Endothelial cell of umbilical vein (primary cell): ENCODE measurements around the gene EVC2. TPM values are rescaled to one million over a fixed set of nuclear protein-coding genes. Genes with fewer than 3 reads are reported as not detected.

Experiments
- BruUV-seq: library from RNA; stranded (reverse); fragments of 400-500 nt; replicated peaks from 2 replicates; lab custom pipeline; 2021; lab: Mats Ljungman, UMichigan
- CTCF ChIA-PET: fragments of 300-600, 350-600 bp; sonication (Branson Sonifier 250); formaldehyde crosslinking; loops from one replicate; lab custom pipeline; 2021; ENCODE audit warnings: antibody characterized with exemption, inconsistent platforms; lab: Charles Lee
- POLR2A ChIA-PET: fragments of 300-600, 350-600 bp; sonication (Branson Sonifier 250); formaldehyde crosslinking; loops from one replicate; lab custom pipeline; 2021; ENCODE audit warnings: antibody characterized with exemption, inconsistent platforms; lab: Charles Lee
- DNase-seq: peaks from one replicate; pipeline ENCODE4 v3.0.0-alpha.2; 2011; ENCODE audit warnings: low read depth, low spot score
- FAIRE-seq: peaks from 2 replicates; lab custom pipeline; 2011; peaks lifted over from hg19 to GRCh38; lab: Jason Lieb, UNC
- H2AFZ ChIP-seq: 2 replicates; pipeline ENCODE4 v1.6.0; 2012; ENCODE audit warnings: low read depth, low read length, control low read depth, inconsistent platforms
- H3K27ac ChIP-seq: 2 replicates; pipeline ENCODE4 v1.5.1; 2011; ENCODE audit warnings: low read depth, mild to moderate bottlenecking, control low read depth, low read length, moderate library complexity; ENCODE audit not compliant: insufficient read depth
- H3K27me3 ChIP-seq, 2 experiments: 2 replicates each; pipeline versions ENCODE4 v1.6.0 to v1.6.1; 2011; ENCODE audit warnings: low read length in 2 of 2, mixed read lengths in 1 of 2; ENCODE audit not compliant: control insufficient read depth in 2 of 2, insufficient read depth in 2 of 2
- H3K36me3 ChIP-seq, 2 experiments: 2 replicates in 1 of 2; 3 replicates in 1 of 2; pipeline ENCODE4 v1.5.1; 2011; ENCODE audit warnings: low read length in 2 of 2, mild to moderate bottlenecking in 1 of 2, moderate library complexity in 1 of 2; ENCODE audit not compliant: control insufficient read depth in 2 of 2, insufficient read depth in 2 of 2; ENCODE audit errors: extremely low read depth in 1 of 2
- H3K4me1 ChIP-seq: 3 replicates; pipeline ENCODE4 v1.5.1; 2011; ENCODE audit warnings: mild to moderate bottlenecking, low read length; ENCODE audit not compliant: control insufficient read depth, insufficient read depth; ENCODE audit errors: extremely low read depth
- H3K4me2 ChIP-seq: 2 replicates; pipeline ENCODE4 v1.6.1; 2011; ENCODE audit warnings: low read length, control low read depth, mixed read lengths; ENCODE audit not compliant: insufficient read depth
- H3K4me3 ChIP-seq, 3 experiments: fragments of 200-600 bp in 1 of 3; sonication (generic), shearing (Covaris generic) in 1 of 3; replicated peaks in 1 of 3; 2 replicates each; pipeline ENCODE4 v1.5.1; 2011 to 2016; ENCODE audit warnings: control low read depth in 3 of 3, low read length in 3 of 3, mild to moderate bottlenecking in 2 of 3, inconsistent platforms in 1 of 3, low read depth in 1 of 3, moderate library complexity in 1 of 3; ENCODE audit not compliant: insufficient read depth in 1 of 3
- H3K79me2 ChIP-seq: 2 replicates; pipeline ENCODE4 v1.6.0; 2012; ENCODE audit warnings: low read length, inconsistent platforms; ENCODE audit not compliant: control insufficient read depth, insufficient read depth
- H3K9ac ChIP-seq: replicated peaks from 2 replicates; pipeline ENCODE3; 2011; ENCODE audit warnings: low read length, control low read depth; ENCODE audit not compliant: insufficient read depth; ENCODE audit errors: extremely low read depth
- H3K9me1 ChIP-seq: replicated peaks from 3 replicates; pipeline ENCODE4 v1.6.0; 2011; ENCODE audit warnings: mild to moderate bottlenecking, low read length; ENCODE audit not compliant: control insufficient read depth, insufficient read depth; ENCODE audit errors: extremely low read depth
- H3K9me3 ChIP-seq: replicated peaks from 2 replicates; pipeline ENCODE4 v1.5.1; 2012; ENCODE audit warnings: low read length, inconsistent platforms; ENCODE audit not compliant: control insufficient read depth, insufficient read depth
- H4K20me1 ChIP-seq: replicated peaks from 2 replicates; pipeline ENCODE3; 2011; ENCODE audit warnings: mild to moderate bottlenecking, low read length; ENCODE audit not compliant: control insufficient read depth, insufficient read depth; ENCODE audit errors: extremely low read depth
- CTCF ChIP-seq, 2 donors: IDR thresholded peaks; 1 replicate in 1 of 2; 2 replicates in 1 of 2; pipeline ENCODE4 v1.5.1; 2011; ENCODE audit warnings: low read length in 2 of 2, mild to moderate bottlenecking in 2 of 2, moderate library complexity in 2 of 2, control low read depth in 1 of 2, inconsistent platforms in 1 of 2, low read depth in 1 of 2; ENCODE audit not compliant: insufficient read depth in 1 of 2; ENCODE audit errors: extremely low read depth in 1 of 2
- EZH2 ChIP-seq: IDR thresholded peaks from 2 replicates; pipeline ENCODE4 v1.6.1; 2012; ENCODE audit warnings: borderline replicate concordance, low read depth, mild to moderate bottlenecking, moderate library complexity, low read length, inconsistent platforms; ENCODE audit not compliant: severe bottlenecking
- FOS ChIP-seq: IDR thresholded peaks from 2 replicates; pipeline ENCODE4 v1.6.1; 2011; ENCODE audit warnings: mild to moderate bottlenecking, low read length, moderate library complexity, borderline replicate concordance; ENCODE audit not compliant: insufficient read depth
- GATA2 ChIP-seq: IDR thresholded peaks from 2 replicates; pipeline ENCODE4 v1.7.0; 2011; ENCODE audit warnings: low read depth, mild to moderate bottlenecking, moderate library complexity, mixed read lengths, low read length; ENCODE audit not compliant: insufficient read length, insufficient read depth
- JUN ChIP-seq: IDR thresholded peaks from 2 replicates; pipeline ENCODE4 v1.6.1; 2011; ENCODE audit warnings: borderline replicate concordance, low read depth; ENCODE audit not compliant: insufficient read length, insufficient read depth
- MYC ChIP-seq: IDR thresholded peaks from one replicate; pipeline ENCODE4 v1.6.1; 2011; ENCODE audit warnings: mild to moderate bottlenecking, low read depth, low read length
- POLR2A ChIP-seq: IDR thresholded peaks from 2 replicates; pipeline ENCODE4 v1.6.1; 2012; ENCODE audit warnings: low read depth, mild to moderate bottlenecking, control low read depth, low read length
- POLR2AphosphoS5 ChIP-seq: IDR thresholded peaks from 2 replicates; pipeline ENCODE4 v1.6.1; 2012; ENCODE audit warnings: low read depth, mild to moderate bottlenecking, control low read depth, low read length, moderate library complexity; ENCODE audit not compliant: insufficient read depth
- dilution Hi-C: fragments of 300-500 bp; cut with MboI; formaldehyde crosslinking; loops from one replicate; pipeline ENCODE4 v1.15.0; 2019; ENCODE audit warnings: low sequenced_read_pairs; ENCODE audit not compliant: extremely low pct_ligation_motif_present
- intact Hi-C: fragments of 100-400 bp; cut with micrococcal nuclease; formaldehyde crosslinking; loops from one replicate; pipeline ENCODE4 v1.10.0; 2022
- polyA plus RNA-seq, 4 experiments: library from polyadenylated mRNA; depleted of rRNA in 3 of 4; stranded (reverse) in 3 of 4; unstranded in 1 of 4; fragments of >200 nt; gene quantifications; 2 replicates each; pipeline versions ENCODE4 v1.2.1 to v1.2.3, GENCODE V29; 2011 to 2012; ENCODE audit warnings: missing spikeins in 1 of 4
- total RNA-seq: library from RNA; stranded (reverse); gene quantifications from 2 replicates; pipeline ENCODE4 v1.2.3, GENCODE V29; 2021
- TF ChIP-seq, protein P1 (sequence below): IDR thresholded peaks from 2 replicates; pipeline ENCODE4 v1.6.1; 2011; ENCODE audit not compliant: insufficient read depth, insufficient read length

The EVC2 gene
- total and polyA plus RNA-seq, 2 donors (not counting 3 experiments of a cell fraction or from before 2014, with no cell fraction given): 1.7 to 8.8 TPM

GRCh38 chr4:5616331-5616950 is 91.9 kb downstream of the EVC2 start:
- no TSS peak for BruUV-seq
- DNase-seq (no peak), FAIRE-seq (no peak)
- Histone ChIP-seq H3K4me3 (no peak overlapping the region), H4K20me1 (no peaks in the 10 kb centered on the region), H3K9me3 (no peaks in the 10 kb centered on the region), H3K9me1 (no peaks in the 10 kb centered on the region), H3K27me3 (no peaks in the 10 kb centered on the region), H3K79me2 (no peaks in the 10 kb centered on the region), H3K4me2 (no peak overlapping the region), H3K27ac (no peak overlapping the region), H3K9ac (no peak overlapping the region), H3K36me3 (peaks cover 4 to 29% of the 10 kb centered on the region in 2 experiments), H3K4me1 (no peaks in the 10 kb centered on the region), H2AFZ (no peak overlapping the region)
- TF ChIP-seq CTCF (IDR thresholded peaks at IDR 0.05; ENCODE audit: extremely low read depth in 1 of 2, insufficient read depth in 1 of 2, low read depth in 1 of 2, low read length in 2 of 2): no peak
- no peak for TF ChIP-seq FOS
- no peak for TF ChIP-seq POLR2A
- no peak for TF ChIP-seq GATA2
- TF ChIP-seq POLR2AphosphoS5: no peak
- TF ChIP-seq, protein P1, sequence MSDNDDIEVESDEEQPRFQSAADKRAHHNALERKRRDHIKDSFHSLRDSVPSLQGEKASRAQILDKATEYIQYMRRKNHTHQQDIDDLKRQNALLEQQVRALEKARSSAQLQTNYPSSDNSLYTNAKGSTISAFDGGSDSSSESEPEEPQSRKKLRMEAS: no peak
- no peak for TF ChIP-seq MYC
- no peak for TF ChIP-seq JUN
- no peak for TF ChIP-seq EZH2
- ChIA-PET POLR2A (no interaction called here), CTCF (no interaction called here)
- dilution Hi-C loops: no loop called here
- intact Hi-C loops: no loop called here
